NCI-H748 (cell line): Measurements from ENCODE around the gene XPA.
"Not testable (repeated sequence)": the region's sequence is repeated elsewhere in the genome, so short reads cannot be mapped to it uniquely, and the experiment has no call there.

ENCODE experiments used
- DNase-seq: peaks from one replicate; lab custom pipeline; 2025; ENCODE audit not compliant: unreplicated experiment; lab: John Stamatoyannopoulos, UW

The XPA gene

GRCh38 chr9:97696803-97697601 is at the start of gene XPA:
Gene XPA, minus strand, starts transcription at chr9:97697340. Its CDS starts 48 bp downstream, at chr9:97697292.
- peak; percentile 97 for DNase-seq

- DNase-seq = no peak
Measured at GRCh38 chr9:97744710-97745708, 47.9 kb upstream of the XPA start.

GRCh38 chr9:97744025-97744424 is 46.9 kb upstream of the XPA start:
- not testable (repeated sequence) for DNase-seq

GRCh38 chr9:97742545-97742944 is 45.4 kb upstream of the XPA start:
- no peak for DNase-seq

GRCh38 chr9:97741947-97742346 is 44.8 kb upstream of the XPA start:
- no peak for DNase-seq

- DNase-seq = peak; percentile 69
Measured at GRCh38 chr9:97740848-97741821, 44.0 kb upstream of the XPA start.

- DNase-seq = peak; percentile 59
Measured at GRCh38 chr9:97737429-97737828, 40.3 kb upstream of the XPA start.

GRCh38 chr9:97735070-97735600 is 38.0 kb upstream of the XPA start:
- DNase-seq = no peak

- no peak for DNase-seq
Measured at GRCh38 chr9:97726716-97727115, 29.6 kb upstream of the XPA start.

GRCh38 chr9:97723819-97724218 is 26.7 kb upstream of the XPA start:
- no peak for DNase-seq

- no peak for DNase-seq
Measured at GRCh38 chr9:97722331-97722730, 25.2 kb upstream of the XPA start.

GRCh38 chr9:97721396-97721795 is 24.3 kb upstream of the XPA start:
- DNase-seq = no peak

GRCh38 chr9:97717866-97718265 is 20.7 kb upstream of the XPA start:
- DNase-seq = no peak

GRCh38 chr9:97714435-97714834 is 17.3 kb upstream of the XPA start:
- DNase-seq = no peak

GRCh38 chr9:97711223-97711626 is 14.1 kb upstream of the XPA start:
- DNase-seq = no peak

- peak; percentile 53 for DNase-seq
Measured at GRCh38 chr9:97710356-97711222, 13.4 kb upstream of the XPA start.

GRCh38 chr9:97706246-97706645 is 9.1 kb upstream of the XPA start:
- no peak for DNase-seq

GRCh38 chr9:97705354-97705950 is 8.3 kb upstream of the XPA start:
- no peak for DNase-seq

GRCh38 chr9:97704851-97705250 is 7.7 kb upstream of the XPA start:
- no peak for DNase-seq
